Stimulated activated CD4-positive, alpha-beta T cell treated with anti-CD3 and anti-CD28 coated beads, Interleukin-2, amount 100 ng/mL, for 48 hours (primary cell): ENCODE data around the gene BAIAP2L1.

Experiments
- DNase-seq, 2 donors: peaks; one replicate each; pipeline ENCODE4 v3.0.0-alpha.2; 2020

The BAIAP2L1 gene

GRCh38 chr7:98265841-98266271 is 135.0 kb downstream of the BAIAP2L1 start:
- no peak for DNase-seq

GRCh38 chr7:98257701-98258100 is 143.2 kb downstream of the BAIAP2L1 start:
- no peak for DNase-seq

GRCh38 chr7:98256431-98256830 is 144.5 kb downstream of the BAIAP2L1 start:
- no peak for DNase-seq

GRCh38 chr7:98254951-98255610 is 145.8 kb downstream of the BAIAP2L1 start:
- peak in 1 of 2 donors; percentile 23 for DNase-seq

GRCh38 chr7:98254516-98254915 is 146.4 kb downstream of the BAIAP2L1 start:
- DNase-seq = no peak

GRCh38 chr7:98252425-98253054 is 148.3 kb downstream of the BAIAP2L1 start:
- DNase-seq = no peak

GRCh38 chr7:98251601-98252424 is 149.1 kb downstream of the BAIAP2L1 start, which contains the start of gene TECPR1:
Gene TECPR1 (minus strand): TSS chr7:98252232. CDS start chr7:98246146, 6,086 bp downstream.
- peak; percentile 80 to 85 for DNase-seq

GRCh38 chr7:98251231-98251600 is 149.7 kb downstream of the BAIAP2L1 start:
- peak in 1 of 2 donors; percentile 21 for DNase-seq

GRCh38 chr7:98250789-98251188 is 150.1 kb downstream of the BAIAP2L1 start:
- DNase-seq = peak; percentile 16 to 24

GRCh38 chr7:98249106-98249505 is 151.8 kb downstream of the BAIAP2L1 start:
- no peak for DNase-seq

GRCh38 chr7:98248156-98248555 is 152.7 kb downstream of the BAIAP2L1 start:
- DNase-seq = no peak

- no peak for DNase-seq
Observed at GRCh38 chr7:98244871-98245270, 156.0 kb downstream of the BAIAP2L1 start.

- no peak for DNase-seq
Observed at GRCh38 chr7:98242934-98243333, 158.0 kb downstream of the BAIAP2L1 start.

- no peak for DNase-seq
Observed at GRCh38 chr7:98242342-98242741, 158.5 kb downstream of the BAIAP2L1 start.

GRCh38 chr7:98241674-98242241 is 159.1 kb downstream of the BAIAP2L1 start:
- no peak for DNase-seq
